ENCODE measurements around the gene ARFRP1. TPM values are rescaled to one million over a fixed set of nuclear protein-coding genes. Genes with fewer than 3 reads are reported as not detected.

The ARFRP1 gene
- total RNA-seq, 1 experiment from 2014 or later = 69.7 TPM

- DNase-seq (ENCODE audit: low read depth) = no peak
- in situ Hi-C loops (cut with HindIII; ENCODE audit: low pct_unique_long_range_greater_than_20kb, low sequenced_read_pairs) = no loop called here
Measured at GRCh38 chr20:63744574-63745423, 37.0 kb upstream of the ARFRP1 start.

DNA sequence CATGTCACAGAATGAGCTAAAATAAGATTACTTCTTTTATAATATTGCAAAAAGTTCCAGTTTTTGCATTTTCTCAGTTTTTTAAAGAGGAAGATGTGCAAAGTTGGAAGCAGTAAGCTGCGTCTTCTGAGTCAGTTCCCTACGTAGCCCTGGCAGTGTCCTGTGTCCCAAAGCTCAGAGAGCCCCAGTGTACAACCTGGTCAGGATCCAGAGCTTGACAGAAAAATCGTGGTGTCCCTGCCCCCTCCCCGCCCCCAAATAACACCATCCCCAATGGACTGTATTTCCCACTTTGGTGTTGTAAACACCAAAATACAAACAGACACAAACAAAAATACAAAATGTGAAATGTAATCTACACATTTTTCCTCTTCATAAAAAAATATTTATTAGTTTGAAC lies 36.4 kb upstream of the ARFRP1 start:
- in situ Hi-C loops (cut with HindIII; ENCODE audit: low pct_unique_long_range_greater_than_20kb, low sequenced_read_pairs) = no loop called here
- DNase-seq (ENCODE audit: low read depth) = no peak

- in situ Hi-C loops (cut with HindIII; ENCODE audit: low pct_unique_long_range_greater_than_20kb, low sequenced_read_pairs) = no loop called here
- DNase-seq (ENCODE audit: low read depth) = no peak
Measured at GRCh38 chr20:63743210-63743970, 35.6 kb upstream of the ARFRP1 start.

- DNase-seq (ENCODE audit: low read depth) = no peak
- in situ Hi-C loops (cut with HindIII; ENCODE audit: low pct_unique_long_range_greater_than_20kb, low sequenced_read_pairs) = no loop called here
Measured at GRCh38 chr20:63742381-63743024, 34.7 kb upstream of the ARFRP1 start.

GRCh38 chr20:63741676-63742380 lies 34.1 kb upstream of the ARFRP1 start:
- in situ Hi-C loops (cut with HindIII; ENCODE audit: low pct_unique_long_range_greater_than_20kb, low sequenced_read_pairs) = no loop called here
- no peak for DNase-seq (ENCODE audit: low read depth)

GRCh38 chr20:63741354-63741675 lies 33.5 kb upstream of the ARFRP1 start:
- no peak for DNase-seq (ENCODE audit: low read depth)
- in situ Hi-C loops (cut with HindIII; ENCODE audit: low pct_unique_long_range_greater_than_20kb, low sequenced_read_pairs) = no loop called here

GRCh38 chr20:63740627-63741353 lies 33.0 kb upstream of the ARFRP1 start:
- in situ Hi-C loops (cut with HindIII; ENCODE audit: low pct_unique_long_range_greater_than_20kb, low sequenced_read_pairs) = no loop called here
- peak; percentile 96 for DNase-seq (ENCODE audit: low read depth)

DNA sequence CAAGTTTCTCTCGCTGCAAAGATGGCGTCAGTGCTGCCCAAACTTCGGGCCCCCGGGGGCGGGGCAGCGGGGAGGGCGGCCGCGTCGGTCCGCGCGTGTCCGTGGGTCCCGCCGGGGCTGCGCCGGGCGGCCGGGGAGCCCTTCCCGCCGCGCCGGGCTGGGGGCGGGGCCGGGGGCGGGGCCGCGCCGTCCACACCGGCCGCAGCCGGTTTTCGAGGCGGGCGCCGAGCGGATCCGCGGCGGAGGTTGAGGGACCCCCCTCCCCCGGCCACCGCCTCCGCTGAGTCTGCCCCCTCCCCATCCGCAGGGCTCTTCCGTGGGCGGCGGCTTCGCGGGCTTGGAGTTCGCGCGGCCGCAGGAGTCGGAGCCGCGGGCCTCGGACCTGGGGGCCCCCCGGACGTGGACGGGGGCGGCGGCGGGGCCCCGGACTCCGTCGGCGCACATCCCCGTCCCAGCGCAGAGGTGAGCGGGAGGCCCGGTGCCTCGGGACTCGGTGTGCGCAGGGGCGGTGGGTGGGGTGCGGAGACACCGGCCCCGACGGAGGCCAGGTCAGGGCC lies 32.4 kb upstream of the ARFRP1 start:
- DNase-seq (ENCODE audit: low read depth) = no peak
- in situ Hi-C loops (cut with HindIII; ENCODE audit: low pct_unique_long_range_greater_than_20kb, low sequenced_read_pairs) = no loop called here

DNA sequence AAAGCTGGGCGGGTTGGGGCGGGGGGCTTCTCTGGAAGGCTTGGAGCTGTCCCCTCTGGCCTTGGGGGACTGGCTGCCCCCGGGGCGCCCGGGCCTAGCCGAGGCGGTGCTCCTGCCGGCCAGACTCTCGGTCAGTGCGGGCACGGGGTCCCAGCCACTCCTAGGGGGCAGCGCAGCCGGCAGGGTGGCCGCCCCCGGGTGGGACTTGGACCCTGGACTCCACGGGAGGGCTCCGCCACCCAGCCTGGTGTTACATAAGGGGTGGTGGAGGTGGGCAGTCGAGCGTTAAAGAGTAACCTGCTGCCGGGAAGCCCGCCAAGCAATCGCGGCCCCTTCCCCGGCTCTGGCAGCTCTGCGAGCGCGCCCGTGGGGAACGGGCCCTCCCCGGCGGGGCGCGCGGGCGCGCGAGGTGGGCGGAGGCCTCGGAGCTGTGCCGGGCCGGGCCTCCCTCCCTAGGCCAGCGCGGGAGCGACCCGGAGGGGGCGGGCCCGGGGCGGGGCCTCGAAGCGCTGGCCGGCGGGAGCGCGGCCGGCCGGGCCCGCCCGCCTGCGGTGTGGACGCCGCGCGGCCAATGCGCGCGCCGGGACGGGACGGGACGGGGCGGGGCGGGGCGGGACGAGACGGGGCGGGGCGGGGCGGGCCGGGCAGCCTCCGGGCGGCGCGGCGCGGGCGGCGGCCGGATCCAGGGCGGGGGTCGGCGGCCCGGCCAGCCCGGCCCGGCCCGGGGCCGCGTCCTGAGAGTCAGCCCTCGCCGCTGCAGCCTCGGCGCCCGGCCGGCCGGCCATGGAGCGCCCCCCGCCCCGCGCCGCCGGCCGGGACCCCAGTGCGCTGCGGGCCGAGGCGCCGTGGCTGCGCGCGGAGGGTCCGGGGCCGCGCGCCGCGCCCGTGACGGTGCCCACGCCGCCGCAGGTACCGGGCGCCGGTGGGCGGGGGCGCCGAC lies 31.6 kb upstream of the ARFRP1 start, which contains the start of gene SLC2A4RG:
Gene SLC2A4RG (plus strand): TSS at position 647 of the 940 bp plus-strand sequence. CDS start 137 bp downstream, at position 784.
- in situ Hi-C loops (cut with HindIII; ENCODE audit: low pct_unique_long_range_greater_than_20kb, low sequenced_read_pairs) = no loop called here
- peak; percentile 62 for DNase-seq (ENCODE audit: low read depth)

GRCh38 chr20:63738687-63739129 lies 30.9 kb upstream of the ARFRP1 start:
- in situ Hi-C loops (cut with HindIII; ENCODE audit: low pct_unique_long_range_greater_than_20kb, low sequenced_read_pairs) = no loop called here
- DNase-seq (ENCODE audit: low read depth) = no peak

- in situ Hi-C loops (cut with HindIII; ENCODE audit: low pct_unique_long_range_greater_than_20kb, low sequenced_read_pairs) = no loop called here
- DNase-seq (ENCODE audit: low read depth) = no peak
Measured at GRCh38 chr20:63737945-63738686, 30.3 kb upstream of the ARFRP1 start.

DNA sequence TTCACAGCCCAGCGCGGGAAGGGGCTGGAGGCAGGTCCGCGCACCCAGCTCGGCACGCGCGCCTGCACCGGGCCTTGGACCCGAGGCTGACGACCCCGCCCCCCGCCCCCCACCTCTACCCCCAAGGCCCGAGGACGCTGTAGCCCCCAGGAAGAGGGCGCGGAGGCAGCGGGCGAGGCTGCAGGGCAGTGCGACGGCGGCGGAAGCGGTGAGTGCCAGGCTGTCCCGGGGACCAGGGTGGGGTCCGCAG lies 29.8 kb upstream of the ARFRP1 start:
- DNase-seq (ENCODE audit: low read depth) = no peak
- in situ Hi-C loops (cut with HindIII; ENCODE audit: low pct_unique_long_range_greater_than_20kb, low sequenced_read_pairs) = no loop called here

DNA sequence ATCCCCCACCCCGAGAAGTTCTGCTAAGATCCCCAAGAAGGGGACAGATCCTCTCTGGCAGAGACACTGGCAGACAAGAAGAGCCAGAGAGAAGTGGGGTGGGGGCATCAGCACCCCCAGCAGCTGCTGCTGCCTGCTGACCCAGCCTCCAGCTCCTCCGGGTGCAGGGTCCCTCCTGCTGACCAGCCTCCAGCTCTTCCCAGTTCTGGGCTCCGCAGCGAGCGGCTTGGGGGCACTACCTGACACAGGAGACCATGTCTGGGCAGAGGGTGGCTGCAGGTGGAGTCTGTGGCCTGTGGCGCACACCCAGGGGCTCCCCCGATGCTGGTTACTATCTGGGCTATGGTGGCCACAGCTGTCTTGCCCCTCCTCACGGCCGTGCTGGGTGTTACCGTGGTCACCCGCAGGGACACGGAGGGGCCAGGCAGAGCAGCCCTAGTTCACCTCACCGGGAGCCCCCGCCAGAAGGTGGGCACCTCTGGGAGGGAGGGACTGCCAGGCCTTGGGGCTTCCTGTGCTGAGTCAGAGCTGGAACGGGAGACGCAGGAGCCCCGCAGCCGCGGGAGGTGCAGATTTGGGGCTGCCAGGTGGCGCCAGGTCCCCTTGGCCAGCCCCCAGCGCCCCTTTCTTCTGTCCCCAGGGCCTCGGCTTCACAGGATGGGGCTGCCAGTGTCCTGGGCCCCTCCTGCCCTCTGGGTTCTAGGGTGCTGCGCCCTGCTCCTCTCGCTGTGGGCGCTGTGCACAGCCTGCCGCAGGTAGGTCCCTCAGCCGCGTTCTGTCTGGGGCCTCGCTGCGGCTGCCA lies 29.3 kb upstream of the ARFRP1 start:
- in situ Hi-C loops (cut with HindIII; ENCODE audit: low pct_unique_long_range_greater_than_20kb, low sequenced_read_pairs) = no loop called here
- no peak for DNase-seq (ENCODE audit: low read depth)

DNA sequence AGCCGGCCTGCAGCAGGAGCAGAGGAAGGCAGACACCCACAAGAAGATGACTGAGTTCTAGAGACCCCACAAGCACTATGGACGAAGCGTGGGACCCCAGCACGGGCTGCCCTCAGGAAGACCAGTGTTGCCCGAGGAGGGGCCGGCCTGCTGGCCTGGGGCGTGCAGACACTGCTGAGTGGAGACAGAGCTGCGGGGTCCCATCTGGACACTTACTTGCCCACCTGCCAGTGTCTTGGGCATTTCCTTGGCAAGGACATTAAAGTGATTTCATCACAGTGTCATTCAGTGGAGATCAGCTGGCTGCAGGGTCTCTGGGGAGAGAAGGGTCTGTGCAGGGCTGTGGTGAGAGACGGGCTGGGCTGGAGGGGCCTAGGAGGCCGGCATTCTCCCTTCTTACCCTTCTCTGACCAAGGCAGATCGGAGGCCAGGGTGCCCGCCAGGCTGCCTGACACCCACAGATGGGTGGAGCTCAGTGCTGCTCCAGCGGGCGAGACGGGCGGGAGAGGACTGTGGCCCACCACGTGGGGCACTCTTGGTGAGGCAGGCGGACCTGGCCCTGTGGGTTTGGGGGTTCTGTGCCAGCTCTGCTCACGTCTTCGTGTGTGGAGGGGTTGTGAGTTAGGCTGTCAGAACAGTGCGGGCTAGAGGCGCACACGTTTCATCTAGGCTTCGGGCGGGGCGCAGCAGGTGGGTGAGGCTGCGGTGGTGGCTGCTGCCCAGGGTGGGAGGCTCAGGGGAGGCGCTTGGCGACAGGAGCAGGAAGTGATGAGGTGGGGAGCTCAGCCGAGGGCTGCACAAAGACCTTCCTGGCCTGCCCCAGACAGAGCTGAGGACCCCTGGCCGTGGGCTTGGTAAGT lies 28.3 kb upstream of the ARFRP1 start, which contains the start of gene LIME1:
Gene LIME1 (plus strand): TSS at position 806 of the 860 bp plus-strand sequence. CDS start 886 bp downstream, outside the sequence.
- in situ Hi-C loops (cut with HindIII; ENCODE audit: low pct_unique_long_range_greater_than_20kb, low sequenced_read_pairs) = no loop called here
- DNase-seq (ENCODE audit: low read depth) = no peak
